NCI-H526 treated with DMSO at 0.1 percent for 48 hours (cell line): Measurements from ENCODE around the gene DRC1.
A peak's percentile ranks its signal among the peaks of the same experiment; 100 is the strongest.

Source experiments
- DNase-seq: peaks from one replicate; lab custom pipeline; 2025; lab: John Stamatoyannopoulos, UW

DRC1 gene

DNA sequence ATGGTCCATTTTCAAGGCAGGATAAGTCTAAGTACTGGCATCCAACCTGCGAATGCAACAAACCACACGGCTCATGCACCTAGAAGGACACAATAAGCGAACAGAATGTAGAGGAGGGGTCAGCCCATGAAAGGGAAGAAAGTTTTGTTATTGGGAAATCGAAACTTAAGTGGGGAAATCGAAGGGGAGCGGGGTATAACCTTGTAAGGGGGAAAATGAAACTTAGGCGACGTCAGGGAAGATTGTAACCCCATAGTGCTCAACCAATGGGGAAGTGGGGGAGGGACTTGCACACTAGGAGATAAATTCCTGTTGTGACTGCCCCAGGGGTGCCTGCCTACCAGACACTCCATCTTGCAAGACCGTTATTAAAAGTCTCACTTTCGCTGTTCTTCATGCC is 91.8 kb downstream of the DRC1 start:
- no peak for DNase-seq

DNA sequence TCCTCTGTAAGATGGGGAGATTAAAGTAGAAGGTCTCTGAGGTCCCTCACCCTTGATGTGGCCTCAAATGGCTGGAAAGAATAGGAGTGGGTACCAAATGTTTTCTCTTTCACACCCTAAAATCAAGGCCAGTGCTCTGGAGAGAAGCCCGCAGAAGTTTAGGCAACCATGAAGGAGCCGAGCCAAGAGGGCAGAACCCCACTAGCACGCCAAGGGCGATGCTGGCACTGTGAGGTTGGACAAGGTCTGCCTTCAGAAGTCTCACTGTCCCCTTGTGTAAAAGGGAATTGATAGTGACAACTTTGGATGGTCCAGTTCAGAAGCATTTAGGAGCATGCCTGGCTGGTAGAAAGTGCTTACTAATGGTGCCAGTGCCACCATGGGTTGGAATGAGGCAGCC is 92.5 kb downstream of the DRC1 start:
- DNase-seq, result no peak

DNA sequence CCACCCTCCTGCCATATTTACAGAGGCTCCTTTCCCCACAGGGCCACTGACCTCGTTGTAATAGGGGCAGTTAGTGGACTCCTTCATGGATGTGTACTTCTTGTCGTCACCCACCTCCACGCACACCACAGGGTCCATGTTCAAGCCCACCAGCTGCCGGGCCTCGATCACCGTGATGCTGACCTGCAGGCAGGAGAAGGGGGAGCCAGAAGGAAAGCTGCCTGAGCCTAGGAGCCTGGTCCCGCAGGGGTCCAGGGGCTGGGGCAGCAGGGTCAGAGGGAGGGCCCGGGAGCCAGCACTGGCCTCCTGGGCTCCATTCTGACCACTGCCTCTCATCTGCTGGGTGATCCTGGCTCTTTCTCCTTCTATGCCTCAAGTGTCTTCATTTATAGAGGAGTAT is 93.2 kb downstream of the DRC1 start:
- no peak for DNase-seq

DNA sequence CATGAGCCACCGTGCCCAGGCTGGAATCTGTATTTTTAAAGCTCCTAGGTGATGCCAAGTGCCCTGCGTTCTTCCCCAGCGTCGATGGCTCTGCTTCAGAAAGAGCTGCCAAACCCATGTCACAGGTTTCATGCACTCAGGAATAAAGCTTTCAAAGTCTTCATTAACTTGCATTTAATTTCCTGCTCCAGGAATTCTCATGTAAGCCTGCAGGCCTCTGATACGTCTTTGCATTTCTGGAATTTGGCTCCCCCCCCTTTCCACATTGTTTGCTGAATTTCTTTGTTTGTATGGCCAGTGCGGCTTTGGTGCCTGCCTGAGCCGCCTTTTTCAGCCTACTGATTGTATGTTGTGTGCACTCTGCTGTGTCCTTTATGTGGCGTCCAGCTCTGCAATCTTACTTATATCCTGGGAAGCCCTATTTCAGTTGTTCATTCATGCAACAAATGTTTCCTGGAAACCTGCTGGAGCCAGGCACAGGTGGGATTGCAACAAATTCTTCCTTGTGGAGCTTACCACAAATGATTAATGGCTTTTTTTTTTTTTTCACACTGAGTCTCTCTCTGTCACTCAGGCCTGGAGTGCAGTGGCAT is 94.1 kb downstream of the DRC1 start:
- no peak for DNase-seq

DNA sequence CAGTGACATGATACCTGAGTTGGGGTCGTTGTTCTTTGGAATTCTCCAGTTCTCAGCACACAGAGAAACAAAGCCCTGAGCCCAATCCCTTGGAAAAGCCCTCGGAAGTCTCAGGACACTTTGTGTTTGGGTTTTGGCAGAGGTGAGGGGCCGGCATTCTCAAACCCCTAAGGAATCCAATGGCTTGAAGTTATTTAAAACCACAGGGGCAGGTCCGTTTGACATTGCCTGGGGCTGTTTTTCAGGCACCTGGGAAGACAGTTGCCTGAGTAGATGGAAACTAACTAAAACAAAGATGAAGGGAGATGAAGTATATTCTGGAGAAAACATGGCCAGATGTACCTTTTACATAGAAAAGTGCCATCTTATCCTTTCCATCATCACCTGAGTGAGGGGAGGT is 98.7 kb downstream of the DRC1 start:
- DNase-seq, result no peak

DNA sequence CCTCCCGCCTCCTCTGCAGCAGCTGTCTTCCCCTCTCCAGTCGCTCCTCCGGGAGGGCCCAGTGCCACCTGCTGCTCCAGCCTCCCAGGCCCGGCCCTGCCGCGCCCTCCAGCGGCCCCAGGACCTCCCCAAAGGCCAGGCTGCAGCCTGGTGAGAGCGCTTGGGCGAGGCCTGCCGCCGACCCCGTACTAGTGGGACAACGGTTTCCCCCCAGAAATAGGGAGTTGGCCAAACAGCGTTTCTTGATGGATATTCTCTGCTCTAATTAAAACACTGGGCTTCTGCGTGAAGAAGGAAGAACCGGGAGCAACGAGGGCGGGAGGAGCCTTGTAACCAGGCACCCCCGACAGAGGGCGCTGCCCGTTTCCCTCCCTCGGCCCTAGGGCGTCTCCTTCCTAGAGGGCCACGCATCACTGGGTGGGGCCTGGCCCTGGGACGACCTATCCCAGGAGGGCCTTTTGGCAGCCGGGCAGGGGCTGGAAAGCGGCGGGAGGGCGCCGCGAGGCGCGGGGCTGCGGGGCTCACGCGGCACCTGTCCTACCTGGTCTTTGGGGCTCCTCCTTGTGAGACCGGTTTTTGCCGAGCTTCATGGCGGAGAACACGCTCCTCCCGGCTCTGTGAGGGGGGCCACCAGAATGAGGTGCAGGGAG is 101.6 kb downstream of the DRC1 start:
- peak; percentile 86 for DNase-seq

DNA sequence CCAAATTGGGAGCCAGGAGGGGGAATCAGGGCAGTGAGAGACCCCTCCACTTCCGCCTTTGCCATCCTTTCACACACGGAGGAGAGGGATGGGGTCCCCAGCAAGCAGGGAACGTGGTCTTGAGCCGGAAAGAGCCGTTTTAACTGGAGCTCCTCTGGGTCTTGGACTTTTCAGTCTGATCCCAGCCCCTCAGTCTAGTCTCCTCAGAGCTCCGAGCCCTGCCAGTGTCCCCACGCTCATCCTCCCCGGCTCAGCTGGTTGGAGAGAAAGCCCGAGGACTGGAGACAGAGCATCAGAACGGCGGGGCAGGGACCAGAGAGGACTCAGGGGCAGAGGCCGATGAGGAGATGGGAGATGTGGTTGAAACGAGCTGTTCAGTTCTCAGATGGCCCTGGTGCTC is 102.3 kb downstream of the DRC1 start:
- DNase-seq, result no peak

DNA sequence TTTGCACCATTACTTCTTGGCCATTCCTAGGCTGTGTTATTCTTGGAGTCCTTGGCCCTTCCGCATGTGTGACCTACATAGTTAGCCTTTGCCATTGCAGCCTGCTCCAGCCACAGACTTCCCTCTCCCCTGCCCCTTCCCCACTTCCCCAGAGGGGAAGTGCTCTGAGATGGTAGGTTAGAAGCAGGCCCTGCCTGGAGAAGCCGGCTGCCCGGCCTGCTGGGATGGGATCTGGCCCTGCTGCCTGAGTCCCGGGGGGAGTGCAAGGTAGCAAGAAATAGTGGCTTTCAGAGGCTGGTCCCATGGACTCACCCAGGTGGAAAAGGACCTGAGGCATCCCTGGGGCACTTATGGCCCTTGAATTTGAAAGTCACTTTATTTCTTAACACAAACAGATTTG is 104.6 kb downstream of the DRC1 start:
- DNase-seq, result no peak
